Measurements from ENCODE around the gene TAF8.

TAF8 gene

GRCh38 chr6:42099340-42100028 lies 49.2 kb downstream of the TAF8 start:
- DNase-seq (ENCODE audit: low read depth): no peak

- no peak for DNase-seq (ENCODE audit: low read depth)
Measured at GRCh38 chr6:42100029-42100901, 49.9 kb downstream of the TAF8 start.

GRCh38 chr6:42101186-42101657 lies 50.9 kb downstream of the TAF8 start:
- no peak for DNase-seq (ENCODE audit: low read depth)

- DNase-seq (ENCODE audit: low read depth): no peak
Measured at GRCh38 chr6:42103216-42103615, 52.9 kb downstream of the TAF8 start.

- DNase-seq (ENCODE audit: low read depth): no peak
Measured at GRCh38 chr6:42103753-42104094, 53.4 kb downstream of the TAF8 start.

- peak; percentile 43 for DNase-seq (ENCODE audit: low read depth)
Measured at GRCh38 chr6:42104095-42104803, 53.9 kb downstream of the TAF8 start.

- no peak for DNase-seq (ENCODE audit: low read depth)
Measured at GRCh38 chr6:42104804-42105125, 54.4 kb downstream of the TAF8 start.

- no peak for DNase-seq (ENCODE audit: low read depth)
Measured at GRCh38 chr6:42105156-42105648, 54.9 kb downstream of the TAF8 start.

- no peak for DNase-seq (ENCODE audit: low read depth)
Measured at GRCh38 chr6:42105709-42106108, 55.4 kb downstream of the TAF8 start.

GRCh38 chr6:42106112-42107023 lies 56.0 kb downstream of the TAF8 start:
- no peak for DNase-seq (ENCODE audit: low read depth)

- no peak for DNase-seq (ENCODE audit: low read depth)
Measured at GRCh38 chr6:42108071-42108470, 57.7 kb downstream of the TAF8 start.

- no peak for DNase-seq (ENCODE audit: low read depth)
Measured at GRCh38 chr6:42110683-42111082, 60.4 kb downstream of the TAF8 start.

GRCh38 chr6:42112351-42112750 lies 62.0 kb downstream of the TAF8 start:
- no peak for DNase-seq (ENCODE audit: low read depth)

- DNase-seq (ENCODE audit: low read depth): no peak
Measured at GRCh38 chr6:42113936-42114636, 63.8 kb downstream of the TAF8 start.

GRCh38 chr6:42117843-42118161 lies 67.5 kb downstream of the TAF8 start:
- DNase-seq (ENCODE audit: low read depth): no peak

- DNase-seq (ENCODE audit: low read depth): no peak
Measured at GRCh38 chr6:42118162-42119001, 68.1 kb downstream of the TAF8 start.

GRCh38 chr6:42120895-42121865 lies 70.9 kb downstream of the TAF8 start:
- DNase-seq (ENCODE audit: low read depth): no peak

- DNase-seq (ENCODE audit: low read depth): no peak
Measured at GRCh38 chr6:42123379-42124103, 73.2 kb downstream of the TAF8 start.

Data from stimulated activated CD8-positive, alpha-beta memory T cell treated with anti-CD3 and anti-CD28 coated beads, Interleukin-15, amount 100 ng/mL, for 1 hour (primary cell).